HTR-8/SVneo (cell line): ENCODE measurements around the gene APLN.
A peak's percentile ranks its signal among the peaks of the same experiment; 100 is the strongest.

Experiments used
- DNase-seq: peaks from one replicate; pipeline ENCODE4 v3.0.0; 2011; ENCODE audit warnings: low spot score, mixed read lengths; ENCODE audit not compliant: insufficient read length
- FAIRE-seq: peaks from 2 replicates; lab custom pipeline; 2011; peaks lifted over from hg19 to GRCh38; lab: Jason Lieb, UNC

APLN gene

DNA sequence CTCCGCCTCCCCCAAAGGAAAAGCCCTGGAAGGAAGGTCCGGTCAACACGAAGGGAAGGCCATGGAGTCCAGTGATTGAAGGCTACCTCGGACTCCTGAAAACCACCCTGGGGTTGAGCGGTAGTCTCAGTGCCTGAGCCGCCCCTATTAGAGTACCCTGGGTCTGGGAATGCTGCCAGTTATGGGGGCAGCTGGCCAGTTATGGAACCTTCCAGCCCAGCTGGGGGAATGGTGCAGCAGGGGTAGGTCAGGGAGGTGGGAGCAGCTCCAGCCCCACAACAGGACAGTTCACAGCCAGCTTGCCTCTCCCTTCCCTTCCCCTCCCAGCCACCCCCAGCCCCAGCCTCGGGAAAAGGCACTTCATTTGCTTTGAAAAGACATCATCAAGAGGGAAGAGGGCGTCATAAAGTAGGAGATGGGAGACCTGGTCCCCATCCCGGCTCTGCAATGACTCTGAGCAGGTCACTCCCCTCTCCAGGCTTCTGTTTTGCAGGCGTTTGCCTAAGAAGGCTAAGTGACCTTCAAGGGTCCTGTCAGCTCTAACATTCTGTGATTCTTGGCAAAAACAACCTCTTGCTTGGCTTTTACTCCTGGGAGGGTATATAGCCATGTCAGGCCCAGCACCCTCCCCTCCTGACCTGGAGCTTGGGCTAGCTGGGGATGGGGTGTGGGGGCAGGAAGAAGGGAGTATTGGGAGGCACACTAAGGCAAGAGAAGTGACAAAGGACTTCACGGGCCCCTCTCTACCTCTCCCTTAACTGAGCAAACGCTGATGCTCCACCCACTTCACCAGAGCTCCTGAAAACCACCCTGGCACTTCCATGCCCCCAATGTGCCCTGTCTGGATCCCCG lies 8.0 kb downstream of the APLN start:
- DNase-seq (no peak), FAIRE-seq (no peak)

- DNase-seq (no peak), FAIRE-seq (no peak)
These were observed 12.1 kb downstream of the APLN start for GRCh38 chrX:129642641-129643040.

DNA sequence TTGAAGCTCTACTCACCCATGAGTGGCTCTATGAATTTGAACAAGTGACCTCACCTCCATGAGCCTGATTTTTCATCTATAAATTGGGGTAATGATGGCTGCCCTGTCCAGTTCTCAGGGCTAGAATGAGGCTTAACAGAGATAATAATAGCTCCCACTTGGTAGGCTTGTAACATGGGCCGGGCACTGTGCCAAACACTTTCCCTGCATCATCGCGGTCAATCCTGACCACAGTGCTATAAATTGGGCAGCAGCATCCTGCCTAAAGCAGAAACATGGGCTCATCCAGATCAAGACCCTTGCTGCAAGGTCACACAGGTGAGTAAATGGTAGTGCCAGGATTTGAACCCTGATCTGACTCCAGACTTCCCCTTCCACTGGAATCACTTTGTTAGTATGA lies 12.8 kb downstream of the APLN start:
- DNase-seq (no peak), FAIRE-seq (no peak)

- DNase-seq (no peak), FAIRE-seq (no peak)
These were observed 13.3 kb downstream of the APLN start for GRCh38 chrX:129641469-129641868.

DNA sequence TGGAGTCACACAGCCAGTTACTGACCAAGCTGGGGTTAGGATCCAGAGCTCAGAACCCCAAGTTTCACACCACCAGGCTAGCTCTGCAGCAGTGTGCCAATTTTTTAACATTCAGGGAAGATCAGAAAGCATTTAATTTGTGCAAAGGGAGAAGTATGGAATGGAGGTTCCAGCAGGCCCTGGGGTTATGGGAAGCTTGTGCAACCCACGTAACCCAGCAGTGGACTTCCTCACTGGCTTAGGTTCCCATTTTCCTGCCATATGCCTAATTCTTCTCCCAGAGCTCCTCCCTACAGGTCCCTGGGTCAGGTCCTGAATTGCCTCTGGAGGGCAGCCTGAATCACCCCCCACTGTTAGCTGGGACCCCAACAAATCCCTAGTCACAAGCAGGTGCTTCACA lies 14.0 kb downstream of the APLN start:
- DNase-seq (no peak), FAIRE-seq (no peak)

DNA sequence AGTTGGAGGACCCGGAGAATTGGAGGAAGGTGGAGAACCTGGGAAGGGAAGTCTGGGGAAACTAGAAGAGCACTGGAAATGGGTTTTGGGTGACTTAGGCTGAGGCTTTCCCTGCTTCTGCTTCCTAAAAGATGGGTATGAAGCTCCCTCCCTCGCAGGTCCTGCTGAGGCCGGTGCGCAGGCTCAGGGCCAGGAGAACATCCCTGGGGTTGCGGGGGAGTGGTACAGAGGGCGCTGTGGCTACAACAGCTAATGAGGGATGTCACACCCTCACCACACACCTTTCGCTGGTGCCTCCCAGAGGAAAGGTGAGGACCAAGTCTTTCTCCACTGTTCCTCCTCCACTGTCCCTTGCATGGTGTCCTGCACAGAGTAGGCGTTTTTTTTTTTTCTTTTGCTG lies 15.8 kb downstream of the APLN start:
- no peak for DNase-seq
- FAIRE-seq: no peak

DNA sequence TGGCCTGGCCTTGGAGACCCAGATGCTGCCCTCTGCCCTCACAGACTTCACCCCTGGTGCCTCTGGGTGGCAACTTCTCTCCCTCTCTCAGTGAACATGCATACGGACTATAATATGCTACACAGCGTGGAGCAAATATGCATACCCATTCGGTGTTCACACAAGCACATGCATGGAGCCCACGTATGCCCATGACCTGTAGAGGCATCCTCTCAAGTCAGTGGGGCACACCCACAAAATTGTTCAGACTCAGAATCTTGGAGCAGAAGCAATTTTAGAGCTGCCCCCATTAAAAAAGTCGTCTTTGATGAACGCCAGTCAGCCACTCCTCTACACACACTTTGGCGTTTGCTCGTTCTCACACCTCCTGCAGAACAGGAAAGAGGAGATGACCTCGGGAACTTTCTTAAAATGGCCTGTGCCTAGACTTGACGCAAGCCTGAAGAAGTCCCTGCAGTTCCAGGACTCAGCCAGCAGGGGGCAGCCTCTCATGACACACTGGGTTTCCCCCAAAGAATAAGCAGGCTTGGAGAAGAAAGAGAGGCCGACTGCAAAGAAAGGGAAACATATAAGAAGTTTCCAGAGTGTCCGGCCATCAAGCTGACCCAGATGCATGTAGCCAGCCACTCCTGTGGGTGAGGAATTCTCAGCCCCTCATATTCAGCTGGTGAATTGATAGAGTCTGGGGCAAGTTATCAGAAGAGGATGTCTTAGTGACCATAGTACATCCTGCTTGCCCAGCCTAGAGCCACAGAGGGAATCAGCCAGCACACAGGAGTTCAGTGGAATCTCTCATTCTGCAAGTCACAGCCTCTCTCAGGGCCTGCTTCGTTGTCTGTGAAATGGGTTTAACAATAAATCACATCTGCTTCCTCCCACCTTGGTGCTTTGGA lies 17.3 kb downstream of the APLN start:
- DNase-seq: peak; percentile 24
- FAIRE-seq: no peak

DNA sequence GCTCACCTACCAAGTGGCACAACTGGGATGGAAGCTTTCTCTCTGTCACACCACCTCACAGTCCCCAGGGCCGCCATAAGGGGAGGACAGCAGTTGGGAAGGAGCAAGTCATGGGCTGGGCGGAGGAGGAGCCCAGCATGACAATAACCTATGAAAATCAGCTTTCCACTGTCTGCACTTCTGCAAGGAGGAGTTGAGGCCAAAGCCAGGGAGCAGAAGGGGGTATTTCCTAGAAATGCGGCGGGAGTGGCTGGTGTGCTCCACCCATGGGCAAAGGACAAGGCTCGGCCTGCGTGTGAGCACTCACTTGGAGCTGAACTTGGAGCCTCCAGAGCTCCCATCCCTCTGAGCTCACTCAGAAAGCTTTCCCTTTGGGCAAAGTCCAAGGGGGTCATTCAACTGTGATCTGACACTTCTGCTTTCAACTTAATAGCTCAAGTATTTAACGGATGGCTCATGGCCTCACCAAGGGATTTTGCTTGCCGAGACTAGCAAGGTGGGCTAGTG lies 18.5 kb downstream of the APLN start:
- FAIRE-seq (no peak), DNase-seq (no peak)

- FAIRE-seq (no peak), DNase-seq (no peak)
These were observed 20.2 kb downstream of the APLN start for GRCh38 chrX:129634541-129634940.

GRCh38 chrX:129632443-129632842 lies 22.3 kb downstream of the APLN start:
- DNase-seq: no peak
- FAIRE-seq: no peak

DNA sequence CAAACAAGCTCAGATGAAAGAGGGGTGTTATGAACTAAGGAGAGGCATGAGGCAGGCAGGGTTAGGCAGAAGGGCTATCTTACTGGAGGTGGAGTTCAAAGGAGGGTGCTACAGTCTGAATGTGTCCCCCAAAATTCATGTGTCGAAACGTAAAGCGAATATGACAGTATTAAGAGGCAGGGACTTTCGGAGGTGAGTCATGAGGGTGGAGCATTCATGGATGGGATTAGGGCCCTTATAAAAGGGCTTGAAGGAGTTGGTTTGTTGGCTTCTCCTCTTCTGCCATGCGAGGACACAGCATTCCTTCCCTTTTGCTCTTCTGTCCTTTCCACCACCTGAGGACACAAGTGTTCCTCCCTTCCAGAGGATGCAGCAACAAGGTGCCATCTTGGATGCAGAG lies 22.9 kb downstream of the APLN start:
- DNase-seq: no peak
- FAIRE-seq: no peak

DNA sequence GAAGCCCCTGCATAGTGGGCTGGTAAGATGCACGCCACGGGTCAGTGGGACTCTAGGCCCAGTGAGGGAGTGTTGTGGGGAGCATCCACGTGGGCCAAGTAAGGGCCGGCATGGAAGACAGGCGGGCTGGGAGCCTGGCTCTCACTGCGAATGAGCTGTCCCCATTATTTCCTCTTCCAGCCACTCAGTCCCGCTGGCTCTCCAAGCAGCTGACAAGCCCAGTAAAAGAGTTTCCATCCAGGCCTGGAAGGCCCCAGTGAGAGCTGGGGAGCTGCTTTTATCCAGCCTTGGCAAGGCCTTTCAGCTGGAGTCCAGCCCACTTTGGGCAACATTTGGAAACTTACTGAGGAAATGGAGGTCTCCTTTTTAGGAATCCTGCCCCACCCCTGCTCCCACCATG lies 24.9 kb downstream of the APLN start:
- no peak for FAIRE-seq
- no peak for DNase-seq

DNA sequence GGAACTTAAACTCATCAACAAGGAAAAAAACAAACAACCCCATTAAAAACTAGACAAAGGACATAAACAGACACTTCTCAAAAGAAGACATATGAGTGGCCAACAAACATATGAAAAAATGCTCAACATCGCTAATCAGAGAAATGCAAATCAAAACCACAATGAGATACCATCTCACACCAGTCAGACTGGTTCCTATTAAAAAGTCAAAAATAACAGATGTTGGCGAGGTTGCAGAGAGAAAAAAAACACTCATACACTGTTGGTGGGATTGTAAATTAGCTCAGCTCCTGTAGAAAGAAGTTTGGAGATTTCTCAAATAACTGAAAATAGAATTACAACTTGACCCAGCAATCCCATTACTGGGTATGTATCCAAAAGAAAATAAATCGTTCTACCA lies 28.7 kb downstream of the APLN start:
- no peak for FAIRE-seq
- DNase-seq: no peak

DNA sequence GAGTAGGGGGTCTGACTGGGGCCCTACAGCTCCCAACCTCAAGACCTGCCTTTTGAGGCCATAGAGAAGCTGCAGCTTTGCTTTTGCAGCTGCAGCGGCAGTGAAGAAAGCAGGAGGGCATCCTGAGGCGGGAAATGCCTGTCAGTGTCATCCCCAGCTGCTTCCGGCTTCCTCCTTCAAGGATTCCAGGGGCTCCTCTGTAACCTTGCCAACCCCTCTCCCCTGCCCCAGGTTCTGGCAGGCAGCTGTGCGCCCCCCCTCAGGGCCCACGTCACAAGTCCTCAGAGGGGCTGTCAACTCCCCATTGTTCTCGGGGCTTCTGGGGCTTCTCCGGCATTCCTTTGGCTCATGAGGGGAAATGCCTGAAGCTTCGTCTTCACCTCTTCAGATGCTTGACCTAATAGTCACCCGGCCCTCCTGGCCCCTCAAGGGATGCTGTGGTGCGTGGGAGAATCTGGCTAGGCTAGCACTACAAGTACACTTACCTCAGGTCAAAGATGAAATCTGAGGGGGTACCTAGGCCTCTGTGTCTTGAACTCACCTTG lies 31.9 kb downstream of the APLN start:
- DNase-seq: peak; percentile 35
- FAIRE-seq: no peak

- FAIRE-seq: no peak
- DNase-seq: no peak
These were observed 35.8 kb downstream of the APLN start for GRCh38 chrX:129618997-129619396.

GRCh38 chrX:129617420-129617819 lies 37.3 kb downstream of the APLN start:
- no peak for FAIRE-seq
- no peak for DNase-seq

GRCh38 chrX:129614481-129615255 lies 40.1 kb downstream of the APLN start:
- DNase-seq (no peak), FAIRE-seq (no peak)

DNA sequence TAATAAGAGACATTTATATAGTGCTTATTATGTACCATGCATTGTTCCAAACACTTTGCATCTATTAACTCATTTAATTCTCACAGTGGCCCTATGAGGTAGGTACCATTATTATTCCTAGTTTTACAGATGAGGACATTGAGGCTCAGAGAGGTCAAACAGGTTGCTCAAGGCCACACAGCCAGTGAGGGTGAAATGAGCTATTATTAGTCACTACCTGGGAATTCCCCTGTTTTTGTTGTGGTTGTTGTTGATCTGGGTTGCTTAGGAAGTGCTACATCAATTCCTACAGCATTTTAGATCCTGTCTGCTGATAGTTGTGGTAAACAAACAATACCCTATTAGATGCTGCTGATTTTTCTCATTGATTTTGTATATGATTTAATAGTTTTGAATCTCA lies 41.2 kb downstream of the APLN start:
- DNase-seq: no peak
- FAIRE-seq: no peak

DNA sequence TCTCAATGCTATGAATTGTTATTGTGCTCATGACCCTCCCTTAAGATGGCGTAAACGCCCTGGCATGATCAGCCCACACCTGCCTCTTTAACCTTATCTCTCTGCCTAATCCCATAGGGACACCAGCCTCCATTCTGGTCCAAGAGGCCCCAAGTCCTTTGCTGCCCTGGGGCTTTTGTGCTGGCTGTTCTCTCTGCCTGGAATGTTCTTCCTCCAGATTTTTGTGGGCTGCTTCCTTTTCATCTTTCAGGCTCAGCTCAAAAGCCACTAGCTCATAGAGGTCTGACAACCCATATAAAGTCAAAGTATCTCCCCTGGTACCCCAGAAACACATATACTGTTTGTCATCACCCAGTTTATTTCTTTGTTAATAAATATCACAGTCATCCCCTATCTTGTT lies 42.4 kb downstream of the APLN start:
- DNase-seq: no peak
- FAIRE-seq: no peak

DNA sequence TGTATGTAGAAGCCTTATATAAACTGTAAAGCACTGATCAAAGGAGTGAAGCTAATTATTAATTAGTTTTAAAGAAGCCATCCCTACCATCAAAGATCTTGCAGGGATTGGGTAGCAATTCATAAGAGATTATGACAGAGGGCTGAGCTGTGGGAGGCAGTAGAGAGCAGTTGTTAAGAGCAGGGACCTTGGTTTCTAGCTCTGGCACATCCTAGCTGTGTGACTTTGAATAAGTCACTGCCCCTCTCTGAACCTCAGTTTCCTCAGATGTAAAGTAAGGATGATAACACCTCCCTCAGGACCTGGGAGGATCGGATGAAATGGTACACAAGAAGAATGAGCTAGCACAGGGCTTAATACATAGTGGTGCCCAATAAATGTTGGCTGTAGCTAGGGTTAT lies 45.4 kb downstream of the APLN start:
- FAIRE-seq (no peak), DNase-seq (no peak)
